ENCODE data around the gene SRSF6. TPM values are rescaled to one million over a fixed set of nuclear protein-coding genes. Genes with fewer than 3 reads are reported as not detected.

Gene SRSF6
- total and polyA plus RNA-seq, 10 of the 15 experiments (the other 5 are each of a cell fraction or from before 2014, with no cell fraction given) = 57.2 to 191 (median 108) TPM

GRCh38 chr20:43492101-43492500 is 34.4 kb downstream of the SRSF6 start (continued):
- no peak for TF ChIP-seq MTA3 (IDR thresholded peaks at IDR 0.05; ENCODE audit: borderline replicate concordance, low read length)
- TF ChIP-seq POU2F2 (IDR thresholded peaks at IDR 0.05; ENCODE audit: borderline replicate concordance, low read depth, low read length) = no peak
- no peak for TF ChIP-seq NFYA (IDR thresholded peaks at IDR 0.05; ENCODE audit: borderline replicate concordance, low read depth, low read length)
- TF ChIP-seq TAF1 (IDR thresholded peaks at IDR 0.05; ENCODE audit: borderline replicate concordance, low read depth, low read length) = no peak
- no peak for TF ChIP-seq YBX1 (IDR thresholded peaks at IDR 0.05)
- no peak for TF ChIP-seq CHD1 (IDR thresholded peaks at IDR 0.05; ENCODE audit: low read depth, low read length)
- TF ChIP-seq CHD4 (IDR thresholded peaks at IDR 0.05) = no peak
- TF ChIP-seq GATAD2B (conservative IDR thresholded peaks at IDR 0.05; ENCODE audit: low read depth) = no peak
- TF ChIP-seq EZH2 (IDR thresholded peaks at IDR 0.05; ENCODE audit: borderline replicate concordance, control insufficient read depth, low read depth, low read length) = no peak
- no peak for TF ChIP-seq ZZZ3 (IDR thresholded peaks at IDR 0.05; ENCODE audit: control insufficient read depth, insufficient read length, low read depth)
- no peak for TF ChIP-seq RCOR1 (conservative IDR thresholded peaks at IDR 0.05; ENCODE audit: low read depth, low read length)
- peak; percentile 28; the same call in 1 of the 2 replicates for TF ChIP-seq NFIC (IDR thresholded peaks at IDR 0.05; ENCODE audit: low read depth, low read length)
- TF ChIP-seq ZNF592 (IDR thresholded peaks at IDR 0.05) = no peak
- no peak for TF ChIP-seq E2F8 (IDR thresholded peaks at IDR 0.05; ENCODE audit: low read depth, partially characterized antibody)
- TF ChIP-seq BACH1 (IDR thresholded peaks at IDR 0.05; ENCODE audit: borderline replicate concordance) = no peak
- no peak for TF ChIP-seq NBN (IDR thresholded peaks at IDR 0.05)
- TF ChIP-seq MTA2 (IDR thresholded peaks at IDR 0.05; ENCODE audit: low read depth) = peak; percentile 57; the same call in 1 of the 2 replicates
- peak; percentile 56; the same call in 1 of the 2 replicates for TF ChIP-seq MEF2A (IDR thresholded peaks at IDR 0.05; ENCODE audit: insufficient read depth, low read depth, low read length)
- TF ChIP-seq RUNX3 (IDR thresholded peaks at IDR 0.05; ENCODE audit: low read length) = peak; percentile 95
- TF ChIP-seq BCL11A (IDR thresholded peaks at IDR 0.05; ENCODE audit: low read depth, low read length) = peak; percentile 52; the same call in 1 of the 2 replicates
- TF ChIP-seq USF2 (IDR thresholded peaks at IDR 0.05; ENCODE audit: borderline replicate concordance, low read depth, low read length) = no peak
- no peak for TF ChIP-seq HDGF (IDR thresholded peaks at IDR 0.05)
